ENCODE measurements around the gene ABCB1.

DNA sequence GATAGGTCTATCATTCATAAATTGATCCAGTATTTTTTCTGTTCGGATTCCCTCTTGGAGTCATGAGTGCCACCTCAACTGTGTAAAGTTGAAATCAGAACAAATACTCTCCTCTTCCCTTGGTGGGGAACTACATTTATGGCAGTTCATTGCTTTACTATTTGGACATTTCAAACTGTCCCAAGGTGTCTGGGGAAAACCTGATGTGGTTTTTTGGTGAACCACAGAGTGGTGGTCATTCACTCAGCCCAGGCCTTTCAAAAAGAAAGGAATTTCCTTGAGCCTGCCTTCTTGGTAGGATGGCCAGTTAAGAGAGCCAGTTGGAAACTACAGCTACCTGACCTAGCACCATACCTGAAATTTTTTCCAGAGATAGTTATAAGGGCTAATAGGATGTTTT, 59.0 kb downstream of the ABCB1 start:
- TF ChIP-seq, protein P1, sequence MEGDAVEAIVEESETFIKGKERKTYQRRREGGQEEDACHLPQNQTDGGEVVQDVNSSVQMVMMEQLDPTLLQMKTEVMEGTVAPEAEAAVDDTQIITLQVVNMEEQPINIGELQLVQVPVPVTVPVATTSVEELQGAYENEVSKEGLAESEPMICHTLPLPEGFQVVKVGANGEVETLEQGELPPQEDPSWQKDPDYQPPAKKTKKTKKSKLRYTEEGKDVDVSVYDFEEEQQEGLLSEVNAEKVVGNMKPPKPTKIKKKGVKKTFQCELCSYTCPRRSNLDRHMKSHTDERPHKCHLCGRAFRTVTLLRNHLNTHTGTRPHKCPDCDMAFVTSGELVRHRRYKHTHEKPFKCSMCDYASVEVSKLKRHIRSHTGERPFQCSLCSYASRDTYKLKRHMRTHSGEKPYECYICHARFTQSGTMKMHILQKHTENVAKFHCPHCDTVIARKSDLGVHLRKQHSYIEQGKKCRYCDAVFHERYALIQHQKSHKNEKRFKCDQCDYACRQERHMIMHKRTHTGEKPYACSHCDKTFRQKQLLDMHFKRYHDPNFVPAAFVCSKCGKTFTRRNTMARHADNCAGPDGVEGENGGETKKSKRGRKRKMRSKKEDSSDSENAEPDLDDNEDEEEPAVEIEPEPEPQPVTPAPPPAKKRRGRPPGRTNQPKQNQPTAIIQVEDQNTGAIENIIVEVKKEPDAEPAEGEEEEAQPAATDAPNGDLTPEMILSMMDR (IDR thresholded peaks at IDR 0.05) = no peak
- TF ChIP-seq POLR2A (IDR thresholded peaks at IDR 0.05) = no peak
- no peak for TF ChIP-seq POLR2AphosphoS5 (IDR thresholded peaks at IDR 0.05)
